SH-SY5Y (cell line): ENCODE results near the gene PRKD1.

Source experiments
- GATA2 ChIP-seq: IDR thresholded peaks from 2 replicates; pipeline ENCODE4 v1.6.1; 2011; ENCODE audit warnings: mild to moderate bottlenecking, low read depth, low read length
- GATA3 ChIP-seq: IDR thresholded peaks from 2 replicates; pipeline ENCODE4 v1.6.1; 2011; ENCODE audit warnings: low read depth, mild to moderate bottlenecking, low read length, moderate library complexity

The PRKD1 gene

DNA sequence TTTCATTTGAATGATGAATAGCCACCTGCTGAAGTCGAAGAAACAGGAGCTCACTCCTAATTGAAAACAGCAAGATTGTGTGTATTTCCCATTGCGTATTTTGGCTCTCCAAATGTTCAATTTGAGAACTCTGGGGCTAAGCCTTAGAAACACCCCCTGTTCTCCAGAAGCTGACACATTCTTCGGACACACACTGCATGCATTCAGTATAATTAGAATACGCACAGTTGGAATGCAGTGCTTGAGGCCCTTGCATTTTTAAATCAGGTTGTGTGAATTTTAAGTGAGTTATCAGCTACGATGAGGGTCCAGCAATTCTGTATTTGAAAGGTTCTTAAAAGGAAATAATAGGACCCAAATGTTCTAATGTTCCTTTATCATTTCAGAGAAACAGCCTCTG, 103.8 kb downstream of the PRKD1 start:
- TF ChIP-seq GATA3: no peak
- TF ChIP-seq GATA2: no peak

DNA sequence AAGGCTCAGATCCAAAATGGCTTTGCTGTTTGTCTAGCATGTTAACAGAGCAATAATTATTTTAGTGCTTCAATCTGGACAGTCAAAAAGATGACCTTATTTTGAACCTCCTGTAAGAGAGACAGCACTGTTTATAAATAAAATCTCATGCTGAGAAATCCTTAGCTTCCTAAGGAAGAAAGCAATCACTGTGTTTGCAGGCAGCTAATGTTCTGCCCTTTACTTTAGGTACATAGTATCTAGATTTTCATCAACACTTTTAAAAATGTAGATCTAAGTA, 105.3 kb downstream of the PRKD1 start:
- TF ChIP-seq GATA3 (no peak), GATA2 (no peak)

- no peak for TF ChIP-seq GATA2
- no peak for TF ChIP-seq GATA3
Observed at GRCh38 chr14:29821661-29822429, 105.8 kb downstream of the PRKD1 start.

DNA sequence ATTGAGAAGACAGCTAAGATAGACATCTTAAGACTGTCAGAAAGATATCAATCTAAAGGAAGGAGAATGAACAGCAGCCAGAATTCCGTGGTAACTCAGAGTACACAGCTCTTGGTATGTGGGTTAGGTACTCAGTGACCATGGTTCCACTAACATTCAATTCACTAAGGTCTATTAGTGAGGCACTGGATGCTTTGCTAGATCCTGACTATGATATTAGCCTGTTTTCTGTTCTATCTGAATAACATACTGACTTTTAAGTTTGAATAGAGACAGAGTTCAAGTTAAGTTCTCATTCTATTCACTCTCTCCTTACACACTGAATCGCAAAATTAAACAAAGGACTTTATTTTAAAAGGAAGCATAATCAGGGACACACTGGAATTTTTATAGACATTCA, 106.4 kb downstream of the PRKD1 start:
- TF ChIP-seq GATA2 (no peak), GATA3 (no peak)

DNA sequence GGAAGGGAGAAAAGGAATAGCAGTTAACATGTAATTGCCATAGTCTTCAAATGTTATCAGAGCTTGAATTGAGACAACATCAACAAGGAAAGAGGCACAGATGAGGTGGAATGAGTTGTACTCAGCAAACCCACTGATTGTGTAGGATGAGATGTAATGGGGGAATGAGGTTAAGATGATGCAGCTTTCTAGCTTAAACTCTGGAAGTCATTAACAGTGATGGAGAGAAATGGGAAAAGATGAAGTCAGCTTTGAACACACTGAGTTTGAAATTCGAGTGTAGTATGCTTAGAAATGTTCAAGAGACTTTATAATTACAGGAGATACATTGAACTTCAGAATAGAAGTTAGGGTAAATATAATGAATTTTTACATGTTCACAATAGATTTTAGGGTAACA, 106.9 kb downstream of the PRKD1 start:
- TF ChIP-seq GATA2: no peak

DNA sequence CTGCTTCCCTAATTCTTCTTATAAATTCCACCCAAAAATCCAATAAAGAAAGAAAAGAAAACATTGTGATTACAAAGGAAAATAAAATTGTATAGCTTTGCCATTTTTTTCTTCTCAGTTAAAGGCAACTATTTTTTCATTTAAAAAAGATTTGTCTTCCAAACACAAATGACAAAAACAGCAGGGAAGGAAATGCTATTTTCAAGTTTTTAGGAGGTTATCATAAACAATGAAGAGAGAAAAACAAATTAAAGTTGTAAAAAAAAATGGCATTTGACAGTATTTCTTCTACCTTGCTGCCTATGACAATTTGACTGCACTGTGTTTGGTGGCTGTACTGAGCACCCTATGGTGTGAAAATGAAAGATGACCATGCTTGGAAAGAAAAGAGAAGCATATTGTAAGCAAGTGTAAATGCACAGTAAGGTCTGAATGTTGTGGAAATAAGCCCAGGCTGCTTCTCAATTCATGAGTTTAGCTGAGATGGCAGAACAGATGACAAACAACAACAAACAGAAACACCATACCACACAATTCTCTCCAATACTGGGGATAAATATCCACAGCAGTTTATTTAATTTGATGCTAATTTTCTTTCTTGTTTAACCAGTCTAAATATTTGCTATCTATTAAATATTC, 109.8 kb downstream of the PRKD1 start:
- TF ChIP-seq GATA2 (no peak), GATA3 (no peak)

GRCh38 chr14:29815016-29815674, 112.5 kb downstream of the PRKD1 start:
- TF ChIP-seq GATA3: no peak
- no peak for TF ChIP-seq GATA2

DNA sequence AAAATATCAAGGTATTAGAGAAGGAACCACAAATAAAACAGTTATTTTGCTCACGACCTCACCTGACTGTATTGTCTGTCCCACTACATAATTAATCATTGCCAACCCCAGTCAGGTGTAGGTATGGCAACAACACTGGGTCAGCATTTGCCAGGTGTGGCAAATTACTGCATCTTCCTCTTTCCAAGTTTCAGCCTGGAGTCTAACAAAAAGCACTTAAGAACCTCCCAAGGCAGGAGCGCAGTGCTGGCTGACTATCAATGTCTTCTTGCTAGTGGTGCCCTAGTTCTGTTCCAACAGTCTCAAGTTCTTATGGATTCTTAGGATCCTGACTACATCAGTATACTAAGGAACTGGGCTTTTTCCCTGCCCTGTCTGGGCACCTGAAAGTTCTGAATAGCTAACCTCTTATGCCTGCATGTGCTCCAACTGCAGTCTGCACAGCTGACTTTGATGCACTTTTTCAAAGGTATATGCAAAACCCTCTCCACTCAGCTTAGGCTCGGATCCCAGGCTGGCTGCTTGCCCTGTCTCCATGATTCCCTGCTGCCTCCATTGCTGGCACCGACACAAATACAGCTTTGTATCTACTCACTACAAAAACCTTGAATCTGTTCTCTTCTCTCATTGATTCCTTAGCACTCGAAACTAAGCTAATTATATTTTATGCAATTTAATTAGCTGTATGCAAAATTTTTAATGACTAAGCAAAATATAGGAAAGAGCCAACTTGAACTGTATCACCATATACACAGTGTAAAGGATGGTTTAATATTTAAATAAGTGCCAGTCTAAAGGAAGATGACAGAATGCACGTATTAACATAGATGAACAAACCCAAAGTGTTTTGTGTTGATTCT, 113.3 kb downstream of the PRKD1 start:
- TF ChIP-seq GATA3 (no peak), GATA2 (no peak)

GRCh38 chr14:29810682-29811081, 117.0 kb downstream of the PRKD1 start:
- TF ChIP-seq GATA2: no peak
- no peak for TF ChIP-seq GATA3

GRCh38 chr14:29810064-29810463, 117.6 kb downstream of the PRKD1 start:
- TF ChIP-seq GATA3: no peak
- no peak for TF ChIP-seq GATA2

DNA sequence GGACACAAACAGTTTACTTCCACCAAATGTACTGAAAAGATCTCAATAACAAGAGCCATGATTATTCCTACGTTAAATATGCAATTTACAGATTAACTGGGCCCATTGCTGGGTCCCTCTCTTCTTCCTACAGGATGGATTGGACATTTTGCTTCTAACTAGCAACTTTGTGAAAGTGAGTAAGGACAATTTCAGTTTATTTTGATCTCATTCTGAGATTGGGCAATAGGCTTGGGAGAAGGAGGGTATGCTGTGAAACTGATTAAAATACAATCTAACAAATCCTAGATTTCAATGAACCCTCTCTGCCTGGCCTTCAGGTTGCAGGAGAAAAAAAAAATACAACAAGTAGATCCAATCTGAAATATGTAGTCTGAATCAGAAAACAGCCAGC, 121.5 kb downstream of the PRKD1 start:
- TF ChIP-seq GATA2: no peak

- no peak for TF ChIP-seq GATA2
- TF ChIP-seq GATA3: no peak
Observed at GRCh38 chr14:29805415-29806123, 122.1 kb downstream of the PRKD1 start.

DNA sequence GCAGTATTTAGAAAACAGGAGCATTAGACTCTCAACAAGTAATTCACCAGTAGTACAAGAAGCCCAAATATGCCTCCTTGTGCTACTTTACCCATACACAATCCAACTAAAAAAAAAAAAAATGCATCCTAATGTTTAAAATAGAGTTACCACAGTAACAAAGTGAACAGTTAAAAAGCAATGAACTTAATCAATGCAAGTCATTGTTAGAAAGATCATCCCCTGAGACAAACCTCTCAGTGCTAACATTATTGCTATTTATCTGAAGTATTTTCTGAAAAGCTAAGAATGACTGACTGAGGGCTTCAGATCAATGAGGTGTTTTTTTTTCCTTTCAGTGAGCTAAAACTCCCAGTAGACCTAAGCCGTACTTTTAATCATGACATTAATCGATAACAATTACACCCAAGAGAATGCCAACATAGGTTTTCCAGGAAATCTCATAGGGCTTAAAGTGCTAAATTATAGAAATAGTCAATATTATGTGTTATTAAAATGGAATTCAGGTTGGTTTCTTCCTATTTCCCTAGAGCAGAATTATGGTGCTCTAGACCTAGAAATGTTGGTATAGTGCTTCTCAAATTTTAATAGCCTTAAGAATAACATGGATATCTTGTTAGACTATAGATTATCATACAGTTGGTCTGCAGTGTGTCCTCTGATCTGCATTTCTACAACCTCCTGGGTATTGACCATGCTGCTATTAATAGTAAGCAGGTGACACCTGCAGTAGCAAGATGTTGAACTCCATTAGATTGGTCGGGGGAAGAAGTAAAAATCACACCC, 123.0 kb downstream of the PRKD1 start:
- TF ChIP-seq GATA2 (no peak), GATA3 (no peak)
